KMS-11 (cell line): ENCODE data around the gene CEP126.
"Not testable (repeated sequence)": the region's sequence is repeated elsewhere in the genome, so short reads cannot be mapped to it uniquely, and the experiment has no call there.

Experiments
- H2AFZ ChIP-seq: fragments of 200-600 bp; sonication (generic); 2 replicates; pipeline ENCODE4 v1.6.1; 2016; ENCODE audit warnings: antibody characterized with exemption, mixed run types, low read depth
- H3K27ac ChIP-seq: fragments of 200-600 bp; sonication (generic); 2 replicates; pipeline ENCODE4 v1.6.1; 2016; ENCODE audit warnings: mild to moderate bottlenecking, mixed run types
- H3K27me3 ChIP-seq: fragments of 200-600 bp; sonication (generic); 2 replicates; pipeline ENCODE4 v1.6.1; 2017; ENCODE audit warnings: mild to moderate bottlenecking, low read depth, mixed run types, moderate library complexity; ENCODE audit not compliant: insufficient read depth
- H3K36me3 ChIP-seq: fragments of 200-600 bp; sonication (generic); 2 replicates; pipeline ENCODE4 v1.6.1; 2017; ENCODE audit warnings: mild to moderate bottlenecking, mixed run types; ENCODE audit not compliant: insufficient read depth
- H3K4me1 ChIP-seq: fragments of 200-600 bp; sonication (generic); 2 replicates; pipeline ENCODE4 v1.6.1; 2016; ENCODE audit warnings: mild to moderate bottlenecking, low read depth, mixed run types; ENCODE audit not compliant: poor library complexity, severe bottlenecking
- H3K4me2 ChIP-seq: fragments of 200-600 bp; sonication (generic); 2 replicates; pipeline ENCODE4 v1.7.0; 2016; ENCODE audit warnings: mild to moderate bottlenecking, mixed run types
- H3K4me3 ChIP-seq: fragments of 200-600 bp; sonication (generic); IDR thresholded peaks from 2 replicates; pipeline ENCODE4 v1.6.1; 2017; ENCODE audit warnings: low read depth, low read length, mixed read lengths; ENCODE audit not compliant: insufficient read depth
- H3K79me2 ChIP-seq: fragments of 200-600 bp; sonication (generic); 2 replicates; pipeline ENCODE4 v1.6.1; 2016; ENCODE audit warnings: low read depth, mixed run types; ENCODE audit not compliant: insufficient read depth
- H3K9ac ChIP-seq: fragments of 200-600 bp; sonication (generic); 2 replicates; pipeline ENCODE4 v1.6.1; 2016; ENCODE audit warnings: mild to moderate bottlenecking, mixed run types
- H4K20me1 ChIP-seq: fragments of 200-600 bp; sonication (generic); 2 replicates; pipeline ENCODE4 v1.6.1; 2016; ENCODE audit warnings: mild to moderate bottlenecking, mixed run types; ENCODE audit not compliant: insufficient read depth
- TF ChIP-seq, protein P1 (sequence below): fragments of 200-600 bp; sonication (generic); conservative IDR thresholded peaks from 2 replicates; pipeline ENCODE4 v1.6.1; 2017; ENCODE audit warnings: low read depth, mild to moderate bottlenecking, antibody characterized with exemption, low read length, moderate library complexity, mixed read lengths

CEP126 gene

DNA sequence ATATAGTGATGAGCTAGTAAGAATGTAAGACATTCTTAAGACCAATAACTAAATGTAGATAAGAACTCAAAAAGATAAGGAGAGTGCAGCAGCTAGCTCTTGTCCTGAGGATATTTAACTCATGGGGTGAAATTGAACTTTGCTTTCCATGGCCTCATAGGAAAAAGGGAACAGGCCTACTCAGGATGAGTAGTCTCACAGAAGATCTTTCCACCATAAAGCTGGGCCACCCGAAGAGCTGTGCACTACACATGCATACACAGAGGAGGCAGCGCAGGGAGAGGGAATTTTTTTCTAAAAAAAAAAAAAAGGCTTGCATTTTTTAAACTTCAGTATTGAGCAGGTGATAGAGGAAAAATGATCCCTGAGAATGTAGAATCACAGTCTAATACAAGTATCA is 72.6 kb downstream of the CEP126 start:
- H4K20me1 ChIP-seq = no peaks in the 10 kb centered on the region
- H3K36me3 ChIP-seq = no peaks in the 10 kb centered on the region
- no peaks in the 10 kb centered on the region for H3K4me1 ChIP-seq
- no peak overlapping the region for H3K9ac ChIP-seq
- H3K27me3 ChIP-seq = no peaks in the 10 kb centered on the region
- no peaks in the 10 kb centered on the region for H3K79me2 ChIP-seq
- H3K27ac ChIP-seq = no peak overlapping the region
- H2AFZ ChIP-seq = no peak overlapping the region
- no peak overlapping the region for H3K4me2 ChIP-seq
- H3K4me3 ChIP-seq = no peak overlapping the region
- TF ChIP-seq, protein P1, sequence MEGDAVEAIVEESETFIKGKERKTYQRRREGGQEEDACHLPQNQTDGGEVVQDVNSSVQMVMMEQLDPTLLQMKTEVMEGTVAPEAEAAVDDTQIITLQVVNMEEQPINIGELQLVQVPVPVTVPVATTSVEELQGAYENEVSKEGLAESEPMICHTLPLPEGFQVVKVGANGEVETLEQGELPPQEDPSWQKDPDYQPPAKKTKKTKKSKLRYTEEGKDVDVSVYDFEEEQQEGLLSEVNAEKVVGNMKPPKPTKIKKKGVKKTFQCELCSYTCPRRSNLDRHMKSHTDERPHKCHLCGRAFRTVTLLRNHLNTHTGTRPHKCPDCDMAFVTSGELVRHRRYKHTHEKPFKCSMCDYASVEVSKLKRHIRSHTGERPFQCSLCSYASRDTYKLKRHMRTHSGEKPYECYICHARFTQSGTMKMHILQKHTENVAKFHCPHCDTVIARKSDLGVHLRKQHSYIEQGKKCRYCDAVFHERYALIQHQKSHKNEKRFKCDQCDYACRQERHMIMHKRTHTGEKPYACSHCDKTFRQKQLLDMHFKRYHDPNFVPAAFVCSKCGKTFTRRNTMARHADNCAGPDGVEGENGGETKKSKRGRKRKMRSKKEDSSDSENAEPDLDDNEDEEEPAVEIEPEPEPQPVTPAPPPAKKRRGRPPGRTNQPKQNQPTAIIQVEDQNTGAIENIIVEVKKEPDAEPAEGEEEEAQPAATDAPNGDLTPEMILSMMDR = no peak

DNA sequence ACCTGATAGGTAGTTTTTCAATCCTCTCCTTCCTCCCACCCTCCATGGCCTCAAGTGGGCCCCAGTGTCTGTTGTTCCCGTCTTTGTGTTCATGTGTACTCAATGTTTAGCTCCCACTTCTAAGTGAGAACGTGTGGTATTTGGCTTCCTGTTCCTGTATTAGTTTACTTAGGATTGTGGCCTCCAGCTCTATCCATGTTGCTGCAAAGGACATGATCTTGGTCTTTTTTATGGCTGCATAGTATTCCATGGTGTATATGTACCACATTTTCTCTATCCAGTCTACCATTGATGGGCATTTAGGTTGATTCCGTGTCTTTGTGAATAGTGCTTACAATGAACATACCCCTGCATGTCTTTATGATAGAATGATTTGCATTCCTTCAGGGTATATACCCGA is 78.4 kb downstream of the CEP126 start:
- H3K79me2 ChIP-seq = no peaks in the 10 kb centered on the region
- no peak overlapping the region for H3K9ac ChIP-seq
- H4K20me1 ChIP-seq = no peaks in the 10 kb centered on the region
- no peaks in the 10 kb centered on the region for H3K27me3 ChIP-seq
- H3K4me3 ChIP-seq = no peak overlapping the region
- H3K36me3 ChIP-seq = no peaks in the 10 kb centered on the region
- TF ChIP-seq, protein P1 = no peak
- H3K27ac ChIP-seq = no peak overlapping the region
- no peaks in the 10 kb centered on the region for H3K4me1 ChIP-seq
- H3K4me2 ChIP-seq = no peak overlapping the region
- H2AFZ ChIP-seq = no peak overlapping the region

DNA sequence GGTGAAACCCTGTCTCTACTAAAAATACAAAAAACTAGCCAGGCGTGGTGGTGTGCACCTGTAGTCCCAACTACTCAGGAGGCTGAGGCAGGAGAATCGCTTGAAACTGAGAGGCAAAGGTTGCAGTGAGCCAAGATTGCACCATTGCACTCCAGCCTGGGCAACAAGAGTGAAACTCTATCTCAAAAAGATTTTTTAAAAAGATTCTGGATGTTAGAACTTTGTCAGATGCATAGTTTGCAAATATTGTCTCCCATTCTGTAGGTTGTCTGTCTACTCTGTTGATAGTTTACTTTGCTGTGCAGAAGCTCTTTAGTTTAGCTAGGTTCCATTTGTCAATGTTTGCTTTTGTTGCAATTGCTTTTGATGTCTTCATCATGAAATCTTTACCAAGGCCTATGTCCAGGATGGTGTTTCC is 79.3 kb downstream of the CEP126 start:
- H3K4me1 ChIP-seq, H3K4me3 ChIP-seq, H3K79me2 ChIP-seq, H3K27ac ChIP-seq, H3K4me2 ChIP-seq, H4K20me1 ChIP-seq, H3K27me3 ChIP-seq, H3K36me3 ChIP-seq, H3K9ac ChIP-seq, H2AFZ ChIP-seq: not testable (repeated sequence)

DNA sequence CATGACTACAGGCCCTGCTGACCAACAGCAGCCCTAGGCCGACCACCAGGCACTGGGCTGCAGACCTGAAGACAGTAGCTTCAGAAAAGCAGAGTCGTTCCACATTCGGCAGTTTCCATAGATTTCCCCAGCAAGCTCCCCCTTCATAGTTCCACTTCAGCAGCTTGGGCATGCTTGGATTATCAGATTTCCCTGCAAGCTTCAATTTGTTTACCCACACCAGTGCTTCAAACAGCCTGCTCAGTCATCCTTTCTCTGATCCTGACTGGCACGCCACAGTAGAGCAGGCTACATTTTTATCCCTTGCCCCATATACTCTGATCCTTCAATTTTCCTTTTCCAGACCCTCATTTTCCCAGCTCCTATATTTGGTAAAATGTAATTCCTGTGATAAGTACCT is 81.3 kb downstream of the CEP126 start:
- Histone ChIP-seq H3K27me3 (no peaks in the 10 kb centered on the region), H4K20me1 (no peaks in the 10 kb centered on the region), H2AFZ (no peak overlapping the region), H3K4me3 (no peak overlapping the region), H3K4me1 (no peaks in the 10 kb centered on the region), H3K79me2 (no peaks in the 10 kb centered on the region), H3K9ac (no peak overlapping the region), H3K4me2 (no peak overlapping the region), H3K36me3 (no peaks in the 10 kb centered on the region), H3K27ac (no peak overlapping the region)
- TF ChIP-seq, protein P1 = no peak

DNA sequence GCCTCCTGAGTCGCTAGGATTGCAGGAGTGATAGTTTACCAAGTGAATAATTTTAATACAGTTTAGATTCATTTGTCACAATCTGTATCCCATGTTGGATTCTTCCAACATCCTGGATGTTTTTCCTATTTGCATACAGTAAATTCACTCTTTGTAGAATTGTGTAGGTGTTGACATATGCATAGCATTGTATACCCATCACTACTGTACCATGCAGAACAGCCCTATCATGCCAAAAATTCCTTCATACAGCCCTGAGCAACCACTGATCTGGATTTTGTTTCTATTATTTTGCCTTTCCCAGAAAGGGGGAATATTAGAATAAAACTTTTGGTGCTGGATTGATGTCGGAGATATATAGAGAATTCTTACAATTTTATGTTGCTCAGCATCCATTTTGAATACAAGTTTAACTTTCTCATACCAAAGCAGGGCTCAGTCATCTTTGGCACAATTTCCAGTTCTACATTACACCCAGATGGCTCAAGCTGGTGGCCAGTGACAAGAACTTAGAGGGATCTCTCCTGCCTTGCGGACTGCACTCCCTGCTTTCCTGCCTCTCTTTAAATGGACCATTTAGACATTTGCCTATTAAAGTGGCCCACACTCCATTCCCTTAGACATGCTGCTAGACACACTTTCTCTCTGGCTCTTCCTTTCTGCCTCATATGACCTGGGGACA is 87.0 kb downstream of the CEP126 start:
- Histone ChIP-seq H3K4me1 (peaks cover 31% of the 10 kb centered on the region), H3K27me3 (no peaks in the 10 kb centered on the region), H3K27ac (no peak overlapping the region), H3K79me2 (no peaks in the 10 kb centered on the region), H3K4me3 (no peak overlapping the region), H3K4me2 (no peak overlapping the region), H2AFZ (no peak overlapping the region), H3K36me3 (no peaks in the 10 kb centered on the region), H3K9ac (no peak overlapping the region), H4K20me1 (no peaks in the 10 kb centered on the region)
- TF ChIP-seq, protein P1 = no peak
